GM12875 (cell line): ENCODE data around the gene HIPK2.

ENCODE experiments used
- H3K4me3 ChIP-seq: one replicate; pipeline ENCODE4 v1.5.1; 2011; ENCODE audit warnings: low read depth, low read length, control low read depth
- CTCF ChIP-seq: IDR thresholded peaks from 2 replicates; pipeline ENCODE4 v1.5.1; 2011; ENCODE audit warnings: low read depth, mild to moderate bottlenecking, control low read depth, inconsistent platforms, low read length, moderate library complexity, borderline replicate concordance; ENCODE audit not compliant: insufficient read depth

Gene HIPK2

GRCh38 chr7:139697056-139697455 is 80.7 kb downstream of the HIPK2 start:
- no peak overlapping the region for H3K4me3 ChIP-seq
- no peak for TF ChIP-seq CTCF

GRCh38 chr7:139696552-139696951 is 81.2 kb downstream of the HIPK2 start:
- no peak for TF ChIP-seq CTCF
- no peak overlapping the region for H3K4me3 ChIP-seq

- no peak for TF ChIP-seq CTCF
- no peak overlapping the region for H3K4me3 ChIP-seq
Observed at GRCh38 chr7:139695588-139695987, 82.2 kb downstream of the HIPK2 start.

- no peak overlapping the region for H3K4me3 ChIP-seq
- no peak for TF ChIP-seq CTCF
Observed at GRCh38 chr7:139695051-139695450, 82.7 kb downstream of the HIPK2 start.

- no peak for TF ChIP-seq CTCF
- no peak overlapping the region for H3K4me3 ChIP-seq
Observed at GRCh38 chr7:139694389-139694676, 83.5 kb downstream of the HIPK2 start.

GRCh38 chr7:139693651-139694388 is 84.0 kb downstream of the HIPK2 start:
- no peak for TF ChIP-seq CTCF
- no peak overlapping the region for H3K4me3 ChIP-seq

GRCh38 chr7:139692723-139693122 is 85.1 kb downstream of the HIPK2 start:
- no peak overlapping the region for H3K4me3 ChIP-seq
- no peak for TF ChIP-seq CTCF
